SU-DHL-6 (cell line): ENCODE data around the gene THUMPD3.

ENCODE experiments used
- CTCF ChIP-seq: fragments of 200-600 bp; sonication (generic); IDR thresholded peaks from one replicate; pipeline ENCODE4 v1.5.1; 2017; ENCODE audit warnings: antibody characterized with exemption, mild to moderate bottlenecking, low read length, moderate library complexity; ENCODE audit not compliant: insufficient read depth, poor library complexity, severe bottlenecking
- EZH2phosphoT487 ChIP-seq: fragments of 200-600 bp; sonication (generic), shearing (Covaris generic); conservative IDR thresholded peaks from 2 replicates; pipeline ENCODE4 v1.6.1; 2018; ENCODE audit warnings: mild to moderate bottlenecking, antibody characterized with exemption, low read length, moderate library complexity, mixed read lengths

DNA sequence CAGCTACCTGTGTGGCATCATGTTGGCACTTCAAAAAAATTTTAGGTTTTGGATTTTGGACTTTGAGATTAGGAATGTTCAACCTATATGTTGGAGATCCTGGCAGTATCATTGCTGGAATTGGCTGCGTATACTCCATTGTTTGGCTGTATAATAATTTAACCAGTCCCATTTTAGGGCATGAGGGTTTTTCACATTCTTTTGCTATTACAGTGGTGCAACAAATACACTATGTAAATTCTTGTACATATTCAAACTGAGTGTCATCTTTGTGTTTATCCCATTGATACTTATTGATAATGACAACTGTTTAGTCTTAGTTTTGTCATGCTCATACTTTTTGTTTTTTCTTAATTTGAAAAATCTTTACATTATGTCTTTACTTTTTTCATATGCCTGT is 6.7 kb downstream of the THUMPD3 start:
- TF ChIP-seq CTCF (no peak), EZH2phosphoT487 (no peak)
